CD4-positive, alpha-beta T cell treated with Interleukin-17A for 4 hours (primary cell): ENCODE results near the gene RALA.
"Not testable (repeated sequence)": the region's sequence is repeated elsewhere in the genome, so short reads cannot be mapped to it uniquely, and the experiment has no call there.

Experiments used
- DNase-seq: peaks from one replicate; pipeline ENCODE4 v3.0.0-alpha.2; 2020; ENCODE audit warnings: mixed read lengths

RALA gene

GRCh38 chr7:39650676-39651075, 27.3 kb downstream of the RALA start:
- no peak for DNase-seq

GRCh38 chr7:39651265-39651664, 27.9 kb downstream of the RALA start:
- DNase-seq, result no peak

- no peak for DNase-seq
These were observed 33.0 kb downstream of the RALA start for GRCh38 chr7:39656415-39656814.

GRCh38 chr7:39659356-39660013, 36.1 kb downstream of the RALA start:
- DNase-seq, result no peak

GRCh38 chr7:39661960-39662359, 38.6 kb downstream of the RALA start:
- no peak for DNase-seq

- no peak for DNase-seq
These were observed 39.9 kb downstream of the RALA start for GRCh38 chr7:39663263-39663662.

GRCh38 chr7:39664057-39664456, 40.7 kb downstream of the RALA start:
- no peak for DNase-seq

GRCh38 chr7:39664585-39664984, 41.2 kb downstream of the RALA start:
- no peak for DNase-seq

GRCh38 chr7:39666562-39666961, 43.2 kb downstream of the RALA start:
- no peak for DNase-seq

- no peak for DNase-seq
These were observed 44.1 kb downstream of the RALA start for GRCh38 chr7:39667341-39667923.

- DNase-seq, result not testable (repeated sequence)
These were observed 44.9 kb downstream of the RALA start for GRCh38 chr7:39668280-39668679.

GRCh38 chr7:39670052-39670451, 46.7 kb downstream of the RALA start:
- DNase-seq, result no peak

GRCh38 chr7:39670934-39671333, 47.6 kb downstream of the RALA start:
- DNase-seq, result no peak

GRCh38 chr7:39672176-39672575, 48.8 kb downstream of the RALA start:
- no peak for DNase-seq

GRCh38 chr7:39673868-39674267, 50.5 kb downstream of the RALA start:
- DNase-seq, result no peak

- DNase-seq, result no peak
These were observed 51.0 kb downstream of the RALA start for GRCh38 chr7:39674406-39674805.

GRCh38 chr7:39676346-39676745, 53.0 kb downstream of the RALA start:
- no peak for DNase-seq

GRCh38 chr7:39678930-39679709, 55.7 kb downstream of the RALA start:
- DNase-seq, result no peak

GRCh38 chr7:39679874-39680273, 56.5 kb downstream of the RALA start:
- not testable (repeated sequence) for DNase-seq

- no peak for DNase-seq
These were observed 58.6 kb downstream of the RALA start for GRCh38 chr7:39681887-39682441.

- no peak for DNase-seq
These were observed 60.0 kb downstream of the RALA start for GRCh38 chr7:39683216-39683845.

GRCh38 chr7:39686261-39686924, 63.0 kb downstream of the RALA start:
- DNase-seq, result no peak
